IPS DF 6.9 (cell line): ENCODE measurements around the gene ABCG1.

ENCODE experiments used
- DNase-seq: peaks from one replicate; pipeline ENCODE4 v3.0.0-alpha.2; 2013; ENCODE audit warnings: low read depth, low spot score
- H3K27ac ChIP-seq: one replicate; pipeline ENCODE4 v1.5.1; 2013; ENCODE audit warnings: low read length, control low read depth
- H3K27me3 ChIP-seq: 2 replicates; pipeline ENCODE4 v1.6.1; 2013; ENCODE audit warnings: mild to moderate bottlenecking, low read length; ENCODE audit not compliant: control insufficient read depth, insufficient read depth
- H3K36me3 ChIP-seq: 2 replicates; pipeline ENCODE4 v1.6.1; 2013; ENCODE audit warnings: low read length; ENCODE audit not compliant: control insufficient read depth, insufficient read depth
- H3K4me1 ChIP-seq: 2 replicates; pipeline ENCODE4 v1.6.1; 2013; ENCODE audit warnings: low read length; ENCODE audit not compliant: control insufficient read depth, insufficient read depth
- H3K4me3 ChIP-seq: 2 replicates; pipeline ENCODE4 v1.5.1; 2013; ENCODE audit warnings: mild to moderate bottlenecking, low read length
- H3K9me3 ChIP-seq: 2 replicates; pipeline ENCODE4 v1.6.1; 2013; ENCODE audit warnings: low read length, inconsistent platforms; ENCODE audit not compliant: control insufficient read depth, insufficient read depth
- WGBS: extraction: QIAGEN DNeasy Blood & Tissue Kit; methylation state at CpG from one replicate; pipeline ENCODE4 v1.1.7; 2013; ENCODE audit warnings: mixed read lengths, missing lambda C conversion rate; ENCODE audit not compliant: insufficient read length, insufficient coverage; 5-methylcytosine and 5-hydroxymethylcytosine counted together

ABCG1 gene

DNA sequence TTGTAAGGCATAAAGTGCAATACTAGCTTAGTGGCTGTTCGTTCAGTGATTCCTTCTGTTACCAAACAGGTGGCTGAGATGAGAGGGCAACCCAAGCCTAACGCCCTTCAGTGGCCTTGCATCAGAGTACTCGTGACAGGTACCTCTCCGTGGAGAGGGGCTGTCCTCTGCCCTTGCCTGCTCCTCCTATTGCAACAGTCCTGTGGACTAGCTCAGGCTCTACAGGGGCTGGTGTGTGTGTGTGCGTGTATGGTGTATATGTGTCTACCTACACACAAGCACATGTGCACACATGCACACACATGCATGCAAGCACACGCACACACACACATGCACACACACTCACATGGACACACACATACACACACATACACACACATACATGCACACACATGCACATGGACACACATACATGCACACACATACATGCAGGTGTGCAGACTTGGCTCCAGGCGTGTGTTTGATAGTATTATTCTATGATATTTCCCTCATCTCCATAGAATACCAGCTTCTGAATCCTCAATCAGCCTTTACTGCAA lies 81.2 kb downstream of the ABCG1 start:
- WGBS = no CpG with 5 or more reads among the region's 7 CpGs
- Histone ChIP-seq H3K36me3 (no peaks in the 10 kb centered on the region), H3K27me3 (no peaks in the 10 kb centered on the region), H3K4me3 (no peak overlapping the region), H3K27ac (no peak overlapping the region), H3K4me1 (peaks cover 2% of the 10 kb centered on the region; the same call in 1 of the 2 replicates), H3K9me3 (no peaks in the 10 kb centered on the region)
- DNase-seq = no peak

DNA sequence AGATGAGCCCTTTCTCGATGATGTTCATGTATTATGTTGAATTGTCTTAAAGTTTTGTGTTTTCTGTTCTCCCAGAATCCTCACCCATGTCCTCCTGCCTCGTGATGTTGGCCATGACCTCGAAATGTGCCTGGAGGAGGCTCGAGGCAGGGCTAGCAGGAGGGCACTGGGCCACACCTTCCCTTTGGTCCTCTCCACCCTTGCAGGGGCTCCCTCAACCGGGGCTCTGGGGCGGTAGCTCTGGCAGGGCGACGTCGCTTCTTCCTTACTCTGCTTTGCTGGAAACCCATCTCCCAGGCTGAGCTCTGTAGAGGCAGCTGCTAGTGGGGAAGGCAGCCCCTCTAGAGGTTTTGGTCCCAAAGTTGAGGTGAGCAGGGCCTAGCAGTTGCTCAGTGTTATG lies 82.0 kb downstream of the ABCG1 start:
- no peak overlapping the region for H3K4me3 ChIP-seq
- WGBS = no CpG with 5 or more reads among the region's 9 CpGs
- no peaks in the 10 kb centered on the region for H3K36me3 ChIP-seq
- DNase-seq = no peak
- H3K4me1 ChIP-seq = peaks cover 2% of the 10 kb centered on the region; the same call in 1 of the 2 replicates
- H3K27ac ChIP-seq = no peak overlapping the region
- no peaks in the 10 kb centered on the region for H3K27me3 ChIP-seq
- H3K9me3 ChIP-seq = no peaks in the 10 kb centered on the region

DNA sequence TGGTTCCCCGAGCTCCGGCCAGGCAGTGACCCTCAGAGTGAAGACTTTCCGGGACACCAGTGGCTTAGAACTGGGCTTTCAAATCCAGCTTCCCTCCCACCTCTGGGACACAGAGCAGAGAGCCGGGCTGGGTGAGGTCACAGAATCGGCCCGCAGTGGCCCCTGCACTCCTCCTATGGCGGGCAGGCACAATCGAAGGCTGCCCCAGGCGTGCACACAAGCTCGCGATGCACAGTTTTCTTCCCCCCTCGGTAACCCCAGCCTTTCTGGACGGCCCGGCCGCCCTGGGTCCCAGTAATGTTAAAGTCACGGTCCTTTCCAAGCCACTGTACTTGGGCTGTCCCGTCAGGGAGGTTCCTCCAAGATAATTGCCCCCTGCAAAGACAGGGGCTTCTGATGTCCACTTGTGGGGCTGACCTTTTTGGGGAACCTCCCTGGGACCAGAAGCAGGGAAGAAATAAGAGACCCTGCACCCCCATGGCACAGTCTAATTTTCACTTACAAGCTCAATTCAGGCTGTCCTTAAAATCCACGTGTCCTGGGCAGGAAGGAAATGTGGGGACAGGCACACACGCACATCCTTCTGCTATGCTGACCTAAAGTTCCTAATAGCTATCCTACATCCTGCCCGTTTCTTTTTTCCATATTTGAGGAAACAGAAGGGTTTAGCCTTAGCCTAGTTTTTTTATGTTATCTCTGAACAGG lies 82.6 kb downstream of the ABCG1 start:
- no peak overlapping the region for H3K27ac ChIP-seq
- no CpG with 5 or more reads among the region's 20 CpGs for WGBS
- H3K9me3 ChIP-seq = no peaks in the 10 kb centered on the region
- no peak for DNase-seq
- H3K4me1 ChIP-seq = peaks cover 2% of the 10 kb centered on the region; the same call in 1 of the 2 replicates
- no peak overlapping the region for H3K4me3 ChIP-seq
- H3K36me3 ChIP-seq = no peaks in the 10 kb centered on the region
- no peaks in the 10 kb centered on the region for H3K27me3 ChIP-seq

DNA sequence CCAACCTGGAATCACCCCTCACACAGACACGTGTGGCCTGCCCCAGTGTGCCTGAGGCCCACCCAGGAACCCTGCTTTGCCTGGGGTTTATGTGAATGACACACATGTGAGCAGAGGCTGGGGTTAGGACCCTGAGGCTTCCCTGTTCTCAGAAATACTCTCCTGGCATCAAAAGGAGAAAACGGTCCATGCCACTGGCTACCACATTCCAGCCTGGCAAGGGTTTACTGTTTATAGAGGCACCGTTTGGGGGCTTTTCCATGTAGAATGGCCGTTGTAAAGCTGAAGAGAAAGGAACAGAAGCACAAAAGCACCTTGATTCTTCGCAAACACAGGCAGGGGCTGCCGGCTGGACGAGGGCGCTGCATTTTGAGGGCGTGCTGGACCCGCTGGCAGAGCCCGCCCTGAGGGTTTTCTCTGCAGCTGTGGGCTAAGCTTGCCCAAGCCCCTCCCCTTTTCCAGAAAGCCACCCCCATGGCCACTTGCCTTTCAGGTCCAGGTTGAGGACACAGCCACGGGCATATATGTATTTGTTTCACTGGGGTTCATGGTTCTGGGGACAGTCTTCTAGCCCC lies 83.2 kb downstream of the ABCG1 start:
- Histone ChIP-seq H3K4me3 (no peak overlapping the region), H3K4me1 (peaks cover 2% of the 10 kb centered on the region; the same call in 1 of the 2 replicates), H3K36me3 (no peaks in the 10 kb centered on the region), H3K27ac (no peak overlapping the region), H3K9me3 (no peaks in the 10 kb centered on the region), H3K27me3 (no peaks in the 10 kb centered on the region)
- DNase-seq = no peak
- WGBS = no CpG with 5 or more reads among the region's 12 CpGs

DNA sequence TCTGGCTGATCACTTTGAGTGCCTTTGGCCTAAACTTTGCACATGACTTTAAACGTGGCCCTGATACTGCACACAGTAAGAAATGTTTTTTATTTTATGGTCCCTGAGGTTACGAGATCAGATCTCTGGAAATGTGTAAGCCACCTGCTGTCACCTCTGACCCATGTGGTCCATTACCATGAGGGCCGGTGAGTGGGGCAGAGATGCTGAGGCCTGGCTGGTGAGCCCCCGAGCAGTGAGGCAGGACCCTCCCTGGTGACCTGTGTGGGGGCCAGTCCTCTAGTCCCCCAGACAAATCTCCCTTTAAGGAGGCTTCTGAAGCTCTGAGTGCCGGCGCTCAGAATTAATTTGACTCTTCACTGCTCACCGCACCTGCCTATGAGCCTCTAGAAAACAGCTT lies 83.9 kb downstream of the ABCG1 start:
- peaks cover 2% of the 10 kb centered on the region; the same call in 1 of the 2 replicates for H3K4me1 ChIP-seq
- no peak for DNase-seq
- no peaks in the 10 kb centered on the region for H3K9me3 ChIP-seq
- H3K27me3 ChIP-seq = no peaks in the 10 kb centered on the region
- no peak overlapping the region for H3K27ac ChIP-seq
- no peaks in the 10 kb centered on the region for H3K36me3 ChIP-seq
- WGBS = no CpG with 5 or more reads among the region's 7 CpGs
- H3K4me3 ChIP-seq = no peak overlapping the region

DNA sequence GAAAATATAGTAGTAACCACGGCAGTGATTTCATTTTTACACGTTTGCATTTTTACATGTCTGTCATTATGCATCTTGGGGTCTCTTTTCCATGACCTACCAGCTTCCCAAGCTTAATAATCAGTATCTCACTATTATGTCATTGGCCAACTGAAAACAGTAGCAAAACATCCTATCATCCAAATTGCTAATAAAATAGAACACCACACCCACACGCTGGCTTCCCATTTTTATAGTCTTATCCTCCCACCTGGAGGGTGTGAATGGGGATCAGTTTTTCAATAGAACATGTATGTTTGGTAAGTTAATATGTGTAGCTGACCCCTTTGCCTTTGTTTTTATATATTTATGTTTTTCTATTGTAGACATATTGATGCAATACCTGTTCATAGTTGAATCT lies 84.5 kb downstream of the ABCG1 start:
- Histone ChIP-seq H3K27ac (no peak overlapping the region), H3K4me1 (peaks cover 2% of the 10 kb centered on the region; the same call in 1 of the 2 replicates), H3K4me3 (no peak overlapping the region), H3K27me3 (no peaks in the 10 kb centered on the region), H3K9me3 (no peaks in the 10 kb centered on the region), H3K36me3 (no peaks in the 10 kb centered on the region)
- no CpG with 5 or more reads among the region's 3 CpGs for WGBS
- DNase-seq = no peak

DNA sequence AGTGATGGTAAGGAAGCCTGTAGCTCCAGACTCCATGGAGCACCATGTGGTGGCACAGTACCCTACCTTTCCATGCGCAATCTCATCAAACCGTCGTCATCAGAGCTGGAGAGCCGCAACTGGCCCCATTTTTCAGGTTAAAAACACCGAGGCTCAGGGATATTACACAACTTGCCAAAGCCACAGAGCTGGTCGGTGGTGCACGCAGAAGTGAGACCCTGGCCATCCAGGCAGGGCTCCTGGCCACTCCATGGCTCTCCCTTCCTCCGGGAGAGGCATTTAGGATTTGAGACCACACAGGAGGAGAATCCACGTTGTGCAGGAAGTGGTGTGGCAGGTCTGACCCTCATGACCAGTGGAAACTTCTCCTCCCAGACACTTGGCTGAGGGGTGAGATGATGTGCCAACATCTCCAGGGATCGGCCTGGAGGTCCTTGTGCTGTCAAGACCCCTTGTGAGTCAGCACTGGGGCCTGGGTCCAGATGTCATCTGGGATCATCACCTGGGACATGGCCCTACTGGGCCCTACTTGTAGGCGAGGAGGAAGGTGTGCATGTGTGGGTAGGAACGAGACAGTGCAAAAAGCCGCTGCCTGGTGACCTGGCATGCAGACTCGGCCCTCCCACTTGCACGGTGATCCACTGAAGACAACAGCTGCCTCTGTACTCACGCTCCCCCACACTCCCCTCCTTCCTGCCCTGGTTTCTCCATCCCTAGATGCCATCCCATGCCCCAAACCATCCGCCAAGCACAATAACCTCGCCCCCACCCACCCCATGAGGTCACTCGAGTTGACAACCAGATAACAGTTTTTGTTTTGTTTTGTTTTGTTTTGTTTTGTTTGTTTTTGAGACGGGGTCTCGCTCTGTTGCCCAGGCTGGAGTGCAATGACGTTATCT lies 85.9 kb downstream of the ABCG1 start:
- Histone ChIP-seq H3K36me3 (no peaks in the 10 kb centered on the region), H3K27me3 (no peaks in the 10 kb centered on the region), H3K9me3 (no peaks in the 10 kb centered on the region), H3K27ac (no peak overlapping the region), H3K4me1 (no peaks in the 10 kb centered on the region), H3K4me3 (no peak overlapping the region)
- no CpG with 5 or more reads among the region's 22 CpGs for WGBS
- DNase-seq = no peak

DNA sequence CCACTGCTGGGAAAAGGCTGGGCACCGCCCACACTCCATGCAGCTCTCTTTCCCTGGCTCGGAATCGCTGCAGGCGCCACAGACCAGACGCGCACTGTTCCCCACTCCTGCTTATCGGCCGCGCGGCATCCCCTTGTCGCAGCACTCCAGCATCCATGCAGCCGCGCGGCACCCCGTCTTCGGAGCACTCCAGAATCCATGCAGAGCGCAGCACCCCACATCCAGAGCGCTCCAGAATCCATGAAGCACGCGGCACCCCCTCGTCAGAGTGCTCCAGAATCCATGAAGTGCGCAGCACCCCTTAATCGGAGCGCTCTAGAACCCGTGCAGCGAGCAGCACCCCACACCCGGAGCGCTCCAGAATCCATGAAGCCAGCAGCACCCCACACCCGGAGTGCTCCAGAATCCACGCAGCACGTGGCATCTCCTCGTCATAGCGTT lies 86.8 kb downstream of the ABCG1 start:
- DNase-seq = no peak
- H3K9me3 ChIP-seq = no peaks in the 10 kb centered on the region
- no peak overlapping the region for H3K27ac ChIP-seq
- H3K4me1 ChIP-seq = no peaks in the 10 kb centered on the region
- no peak overlapping the region for H3K4me3 ChIP-seq
- no peaks in the 10 kb centered on the region for H3K36me3 ChIP-seq
- no peaks in the 10 kb centered on the region for H3K27me3 ChIP-seq
- WGBS = no CpG with 5 or more reads among the region's 33 CpGs

DNA sequence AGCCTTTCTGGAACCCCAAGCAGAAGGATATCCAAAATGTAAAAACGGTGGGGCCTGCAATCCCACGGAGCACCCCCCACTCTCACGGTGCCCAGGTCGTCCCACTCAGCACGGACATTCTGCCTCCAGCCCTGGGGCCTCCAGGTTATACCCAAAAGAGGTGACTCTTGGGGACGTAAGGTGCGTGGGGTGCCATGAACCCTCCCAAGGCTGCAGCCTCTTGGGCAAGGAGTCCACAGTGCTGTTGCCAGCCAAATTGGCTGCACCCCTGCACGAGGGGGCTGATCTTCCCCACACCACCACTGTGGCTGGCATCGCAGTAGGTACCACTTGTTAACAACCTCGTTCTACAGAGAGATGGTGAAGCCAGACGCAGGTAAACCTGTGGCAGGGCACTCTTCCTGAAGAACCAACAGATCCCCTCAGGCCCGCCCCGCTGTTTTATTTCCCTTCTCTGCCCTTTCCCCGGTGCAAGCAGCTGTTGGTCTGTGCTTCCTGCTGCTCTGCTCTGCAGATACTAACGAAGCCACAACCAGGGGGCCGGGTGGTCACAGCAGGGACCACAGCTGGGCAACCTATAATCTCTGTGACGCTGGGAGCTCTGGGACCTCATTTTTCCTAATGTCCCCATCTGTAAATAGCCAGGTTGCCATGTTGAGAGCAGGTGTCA lies 87.6 kb downstream of the ABCG1 start:
- WGBS = no CpG with 5 or more reads among the region's 17 CpGs
- no peak for DNase-seq
- no peaks in the 10 kb centered on the region for H3K27me3 ChIP-seq
- no peaks in the 10 kb centered on the region for H3K4me1 ChIP-seq
- H3K36me3 ChIP-seq = no peaks in the 10 kb centered on the region
- no peak overlapping the region for H3K27ac ChIP-seq
- H3K9me3 ChIP-seq = no peaks in the 10 kb centered on the region
- H3K4me3 ChIP-seq = no peak overlapping the region

DNA sequence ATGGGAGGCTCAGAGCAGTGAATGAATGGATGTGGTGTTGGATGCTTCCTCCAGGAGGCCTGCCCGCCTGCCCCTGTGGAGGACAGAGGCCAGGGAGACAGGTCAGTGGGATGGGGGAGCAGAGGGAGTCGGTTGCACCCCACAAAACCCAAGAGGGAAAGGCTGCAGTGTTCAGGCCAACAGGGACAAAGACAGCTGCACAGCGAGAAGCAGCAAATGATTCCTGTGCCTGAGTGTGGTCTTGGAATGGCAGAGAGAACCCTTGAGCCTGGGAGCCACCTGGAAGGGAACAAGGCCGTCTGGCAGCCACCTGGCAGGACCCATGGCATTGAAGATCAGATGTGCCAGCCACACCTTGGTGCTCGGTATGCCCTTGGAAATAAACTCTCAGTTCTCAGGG lies 88.2 kb downstream of the ABCG1 start:
- WGBS = no CpG with 5 or more reads among the region's 5 CpGs
- Histone ChIP-seq H3K27ac (no peak overlapping the region), H3K4me3 (no peak overlapping the region), H3K36me3 (no peaks in the 10 kb centered on the region), H3K4me1 (no peaks in the 10 kb centered on the region), H3K27me3 (no peaks in the 10 kb centered on the region), H3K9me3 (no peaks in the 10 kb centered on the region)
- no peak for DNase-seq
